HPDE6-E6E7 (cell line): Measurements from ENCODE around the gene SEMA3F.

Source experiments
- DNase-seq: peaks from one replicate; pipeline ENCODE4 v3.0.0; 2011; ENCODE audit warnings: missing footprints; ENCODE audit errors: extremely low spot score

The SEMA3F gene

GRCh38 chr3:50154840-50155490 is at the start of gene SEMA3F:
TSS of gene SEMA3F (plus strand) at chr3:50155324. CDS start at chr3:50159623, 4,299 bp downstream.
- no peak for DNase-seq

- DNase-seq: no peak
Observed at GRCh38 chr3:50111757-50112156, 43.4 kb upstream of the SEMA3F start.

GRCh38 chr3:50112462-50112861 is 42.7 kb upstream of the SEMA3F start:
- DNase-seq: no peak

- DNase-seq: no peak
Observed at GRCh38 chr3:50117120-50117519, 38.0 kb upstream of the SEMA3F start.

GRCh38 chr3:50118237-50118636 is 36.9 kb upstream of the SEMA3F start:
- no peak for DNase-seq

- DNase-seq: no peak
Observed at GRCh38 chr3:50119786-50120185, 35.3 kb upstream of the SEMA3F start.

- no peak for DNase-seq
Observed at GRCh38 chr3:50120364-50121071, 34.6 kb upstream of the SEMA3F start.

GRCh38 chr3:50121072-50122032 is 33.8 kb upstream of the SEMA3F start:
- peak; percentile 65 for DNase-seq

- DNase-seq: no peak
Observed at GRCh38 chr3:50122071-50122470, 33.1 kb upstream of the SEMA3F start.

- DNase-seq: no peak
Observed at GRCh38 chr3:50122661-50123391, 32.3 kb upstream of the SEMA3F start.

GRCh38 chr3:50123394-50124051 is 31.6 kb upstream of the SEMA3F start:
- no peak for DNase-seq

GRCh38 chr3:50124052-50124799 is 30.9 kb upstream of the SEMA3F start:
- DNase-seq: no peak

- no peak for DNase-seq
Observed at GRCh38 chr3:50124800-50125178, 30.3 kb upstream of the SEMA3F start.

- DNase-seq: no peak
Observed at GRCh38 chr3:50125541-50126286, 29.4 kb upstream of the SEMA3F start.

GRCh38 chr3:50126287-50127211 is 28.6 kb upstream of the SEMA3F start:
- no peak for DNase-seq

GRCh38 chr3:50127251-50127691 is 27.9 kb upstream of the SEMA3F start:
- DNase-seq: no peak

GRCh38 chr3:50128001-50128400 is 27.1 kb upstream of the SEMA3F start:
- DNase-seq: no peak

- no peak for DNase-seq
Observed at GRCh38 chr3:50130436-50130835, 24.7 kb upstream of the SEMA3F start.
